Astrocyte of the cerebellum (primary cell): ENCODE data around the gene ZC3H15.

Source experiments
- DNase-seq: peaks from one replicate; pipeline ENCODE4 v3.0.0-alpha.2; 2011; ENCODE audit warnings: low read depth
- H3K4me3 ChIP-seq: 2 replicates; pipeline ENCODE4 v1.5.1; 2011; ENCODE audit warnings: mild to moderate bottlenecking, low read depth, low read length, moderate library complexity
- in situ Hi-C: cut with HindIII; loops from 2 replicates; pipeline ENCODE4 v1.10.0; 2017; ENCODE audit warnings: low sequenced_read_pairs
- TF ChIP-seq, protein P1 (sequence below): IDR thresholded peaks from 2 replicates; pipeline ENCODE4 v1.5.1; 2012; ENCODE audit warnings: low read length, low read depth, moderate library complexity, mild to moderate bottlenecking; ENCODE audit errors: missing control alignments

ZC3H15 gene

DNA sequence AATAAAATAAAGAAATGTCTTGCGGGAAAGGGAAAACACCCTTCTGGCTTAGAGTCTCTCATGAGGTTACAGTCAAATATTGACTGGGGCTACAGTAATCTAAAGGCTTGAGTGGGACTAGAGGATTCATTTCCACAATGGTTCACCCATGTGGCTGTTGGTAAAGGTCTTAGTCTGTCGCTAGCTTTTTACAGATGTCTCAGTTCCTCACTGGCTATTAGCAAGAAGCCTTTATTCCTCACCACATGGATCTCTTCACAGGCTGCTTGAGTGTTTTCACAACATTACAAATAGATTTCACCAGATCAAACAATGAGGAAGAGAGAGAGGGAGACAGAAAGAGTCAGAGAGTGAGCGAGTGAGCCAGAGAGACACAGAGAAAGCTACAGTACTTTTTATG lies 8.3 kb upstream of the ZC3H15 start:
- no peak overlapping the region for H3K4me3 ChIP-seq
- TF ChIP-seq, protein P1, sequence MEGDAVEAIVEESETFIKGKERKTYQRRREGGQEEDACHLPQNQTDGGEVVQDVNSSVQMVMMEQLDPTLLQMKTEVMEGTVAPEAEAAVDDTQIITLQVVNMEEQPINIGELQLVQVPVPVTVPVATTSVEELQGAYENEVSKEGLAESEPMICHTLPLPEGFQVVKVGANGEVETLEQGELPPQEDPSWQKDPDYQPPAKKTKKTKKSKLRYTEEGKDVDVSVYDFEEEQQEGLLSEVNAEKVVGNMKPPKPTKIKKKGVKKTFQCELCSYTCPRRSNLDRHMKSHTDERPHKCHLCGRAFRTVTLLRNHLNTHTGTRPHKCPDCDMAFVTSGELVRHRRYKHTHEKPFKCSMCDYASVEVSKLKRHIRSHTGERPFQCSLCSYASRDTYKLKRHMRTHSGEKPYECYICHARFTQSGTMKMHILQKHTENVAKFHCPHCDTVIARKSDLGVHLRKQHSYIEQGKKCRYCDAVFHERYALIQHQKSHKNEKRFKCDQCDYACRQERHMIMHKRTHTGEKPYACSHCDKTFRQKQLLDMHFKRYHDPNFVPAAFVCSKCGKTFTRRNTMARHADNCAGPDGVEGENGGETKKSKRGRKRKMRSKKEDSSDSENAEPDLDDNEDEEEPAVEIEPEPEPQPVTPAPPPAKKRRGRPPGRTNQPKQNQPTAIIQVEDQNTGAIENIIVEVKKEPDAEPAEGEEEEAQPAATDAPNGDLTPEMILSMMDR = no peak
- no peak for DNase-seq
- in situ Hi-C loops = no loop called here

DNA sequence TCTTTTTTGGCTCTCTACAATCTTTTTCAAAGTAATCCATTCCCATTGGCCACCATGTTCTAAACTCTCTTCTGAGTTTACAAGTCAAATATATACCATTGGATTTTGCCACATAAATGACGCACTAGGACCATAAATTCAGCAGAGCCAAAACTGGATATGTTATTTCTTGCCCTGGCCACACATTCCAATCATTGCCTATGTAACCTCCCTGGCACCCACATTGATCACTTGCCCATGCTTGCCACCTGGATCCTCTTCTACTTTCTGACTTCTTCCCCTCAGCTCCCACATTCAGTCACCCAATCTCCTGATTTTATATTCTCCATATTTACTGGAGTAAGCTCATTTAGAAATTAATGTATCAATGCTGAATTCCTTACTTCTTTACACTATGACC lies 5.1 kb upstream of the ZC3H15 start:
- H3K4me3 ChIP-seq = no peak overlapping the region
- no peak for DNase-seq
- in situ Hi-C loops = no loop called here
- TF ChIP-seq, protein P1 = no peak

DNA sequence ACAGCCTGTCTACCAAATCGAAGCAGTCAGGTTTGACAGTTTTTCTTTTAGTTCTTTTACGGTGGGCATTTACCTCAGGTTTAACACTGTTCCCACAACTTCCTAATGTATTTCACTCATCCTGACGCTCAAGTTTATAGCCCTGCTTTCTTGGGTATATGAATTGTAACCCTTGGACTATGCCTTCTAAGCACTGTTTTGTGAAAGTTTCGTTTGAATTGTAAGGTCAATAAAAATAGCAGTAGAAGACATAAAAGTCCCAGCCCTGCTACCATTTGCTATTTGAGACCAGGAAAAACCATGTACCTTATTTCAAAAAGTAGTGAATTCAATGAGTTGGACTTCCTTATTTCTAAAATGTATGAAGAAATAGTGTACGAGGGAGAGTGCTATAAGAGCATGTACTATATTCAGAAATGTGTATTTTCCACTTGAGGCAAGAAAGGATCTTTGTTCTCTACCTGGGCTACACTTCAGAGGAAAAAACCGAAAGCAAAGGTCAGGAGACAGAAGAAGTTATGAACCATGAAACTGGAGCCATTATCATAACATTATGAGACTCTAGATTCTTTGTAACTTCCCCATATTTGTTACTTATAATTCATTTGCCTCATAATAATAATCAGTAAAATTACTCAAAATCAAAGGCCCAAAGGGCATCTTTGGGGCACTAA lies 1.9 kb upstream of the ZC3H15 start:
- in situ Hi-C loops = no loop called here
- no peak overlapping the region for H3K4me3 ChIP-seq
- TF ChIP-seq, protein P1 = no peak
- DNase-seq = no peak

GRCh38 chr2:186485576-186485870 lies 537 bp upstream of the ZC3H15 start:
- DNase-seq = no peak
- H3K4me3 ChIP-seq = peak overlapping the region; percentile 99
- in situ Hi-C loops = no loop called here
- TF ChIP-seq, protein P1 = no peak

DNA sequence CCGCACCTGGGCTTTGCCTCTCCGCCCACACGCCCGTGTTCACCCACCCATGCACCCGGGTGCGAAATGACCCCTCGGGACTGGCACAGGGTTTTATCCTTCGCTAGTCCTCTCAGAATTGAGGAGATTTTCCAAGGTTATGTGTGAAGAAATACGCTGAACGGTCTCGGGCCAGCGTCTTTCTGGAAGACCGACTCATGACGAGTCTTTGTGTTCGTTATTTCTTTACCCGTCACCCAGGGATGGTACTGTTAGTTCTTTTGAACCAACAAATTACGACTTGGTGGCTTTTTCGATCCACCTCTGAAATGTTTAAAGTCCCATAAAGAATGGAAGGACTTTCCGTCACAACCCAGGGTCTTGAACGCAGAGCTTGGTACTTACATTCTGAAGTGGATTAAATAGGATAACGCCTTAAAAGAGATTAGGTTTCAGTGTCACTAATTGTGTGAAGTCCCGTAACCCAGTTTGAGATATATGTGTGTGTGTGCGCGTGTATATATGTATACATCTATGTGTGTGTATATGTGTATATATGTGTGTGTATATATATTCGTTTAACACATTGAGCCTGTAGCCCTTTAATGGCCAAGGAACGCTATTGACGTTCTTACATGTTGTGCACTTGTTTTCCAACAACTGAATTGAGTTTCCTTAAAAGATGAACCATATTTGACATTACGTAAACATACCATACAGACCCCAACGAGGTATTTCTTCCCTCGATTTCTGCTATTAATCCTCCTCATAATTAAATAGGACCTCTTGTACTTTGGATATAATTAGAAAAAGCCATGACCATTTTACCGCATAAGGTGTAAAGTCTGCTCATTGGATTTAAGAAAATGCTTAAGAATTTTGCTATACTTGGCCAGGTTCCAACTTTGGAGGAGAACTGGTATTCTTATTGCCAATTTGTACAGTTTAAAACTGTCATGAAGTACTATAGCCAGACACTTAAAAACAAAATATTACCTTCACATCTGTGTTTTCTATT lies 889 bp downstream of the ZC3H15 start:
- TF ChIP-seq, protein P1 = no peak
- H3K4me3 ChIP-seq = peak overlapping the region; percentile 99
- in situ Hi-C loops = no loop called here
- no peak for DNase-seq

- no peak for DNase-seq
- TF ChIP-seq, protein P1 = no peak
- no peak overlapping the region for H3K4me3 ChIP-seq
- in situ Hi-C loops = no loop called here
Observed at GRCh38 chr2:186493564-186494085, 7.6 kb downstream of the ZC3H15 start.
